Measurements from ENCODE around the gene ATP2A3. TPM values are rescaled to one million over a fixed set of nuclear protein-coding genes. Genes with fewer than 3 reads are reported as not detected.

ATP2A3 gene
- total RNA-seq, 1 experiment from 2014 or later, result 13.3 TPM

DNA sequence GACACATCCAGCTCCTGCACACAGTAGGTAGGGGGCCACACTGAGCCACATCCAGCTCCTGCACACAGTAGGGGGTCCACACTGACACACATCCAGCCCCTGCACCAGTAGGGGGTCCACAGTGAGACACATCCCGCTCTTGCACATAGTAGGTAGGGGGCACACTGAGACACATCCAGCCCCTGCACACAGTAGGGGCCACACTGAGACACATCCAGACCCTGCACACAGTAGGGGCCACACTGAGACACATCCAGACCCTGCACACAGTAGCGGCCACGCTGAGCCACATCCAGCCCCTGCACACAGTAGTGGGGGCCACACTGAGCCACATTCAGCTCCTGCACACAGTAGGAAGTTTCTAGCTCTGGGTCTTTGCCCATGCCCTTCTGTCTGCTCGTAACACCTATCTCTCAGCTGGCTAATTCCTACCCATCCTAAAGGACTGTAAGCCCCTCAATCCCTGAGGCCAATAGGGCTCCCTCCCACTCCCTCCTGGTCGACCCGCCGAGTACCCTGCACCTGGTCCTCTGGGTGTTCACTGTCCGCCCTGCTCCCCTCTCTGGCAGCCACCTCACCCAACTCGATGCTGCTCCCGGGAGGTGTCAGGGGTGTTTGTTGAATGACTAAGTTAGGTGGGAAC is 9.4 kb upstream of the ATP2A3 start:
- H3K4ac ChIP-seq (ENCODE audit: low read depth, low read length), result no peak overlapping the region
- Mint-ChIP-seq H3K4me1 (peaks cover 14 to 31% of the 10 kb centered on the region in 2 experiments; a peak in 3 of 4 replicates), H3K36me3 (ENCODE audit: insufficient read depth in 1 of 3, low read depth in 3 of 3) (peaks cover 2 to 9% (median 5%) of the 10 kb centered on the region in 3 experiments; a peak in 6 of 7 replicates), H3K27me3 (ENCODE audit: low read depth) (peaks cover 2% of the 10 kb centered on the region; the same call in 1 of the 2 replicates), H3K27ac (no peak overlapping the region), H3K4me3 (no peak overlapping the region; a peak in 1 of 5 replicates), H3K9me3 (peaks cover 8 to 15% of the 10 kb centered on the region in 2 experiments)
- H4K5ac ChIP-seq (ENCODE audit: insufficient read length, low read depth, low read length), result no peak overlapping the region
- H3K4me2 ChIP-seq (ENCODE audit: insufficient read depth, insufficient read length, low read length), result no peak overlapping the region
- no CpG with 5 or more reads among the region's 10 CpGs for WGBS (ENCODE audit: extremely low coverage, insufficient read length, low lambda C conversion rate)
- no peak overlapping the region for H2AFZ ChIP-seq (ENCODE audit: low read length)
- no peak overlapping the region for H2BK15ac ChIP-seq (ENCODE audit: low read depth, low read length)
- TF ChIP-seq, protein P1, sequence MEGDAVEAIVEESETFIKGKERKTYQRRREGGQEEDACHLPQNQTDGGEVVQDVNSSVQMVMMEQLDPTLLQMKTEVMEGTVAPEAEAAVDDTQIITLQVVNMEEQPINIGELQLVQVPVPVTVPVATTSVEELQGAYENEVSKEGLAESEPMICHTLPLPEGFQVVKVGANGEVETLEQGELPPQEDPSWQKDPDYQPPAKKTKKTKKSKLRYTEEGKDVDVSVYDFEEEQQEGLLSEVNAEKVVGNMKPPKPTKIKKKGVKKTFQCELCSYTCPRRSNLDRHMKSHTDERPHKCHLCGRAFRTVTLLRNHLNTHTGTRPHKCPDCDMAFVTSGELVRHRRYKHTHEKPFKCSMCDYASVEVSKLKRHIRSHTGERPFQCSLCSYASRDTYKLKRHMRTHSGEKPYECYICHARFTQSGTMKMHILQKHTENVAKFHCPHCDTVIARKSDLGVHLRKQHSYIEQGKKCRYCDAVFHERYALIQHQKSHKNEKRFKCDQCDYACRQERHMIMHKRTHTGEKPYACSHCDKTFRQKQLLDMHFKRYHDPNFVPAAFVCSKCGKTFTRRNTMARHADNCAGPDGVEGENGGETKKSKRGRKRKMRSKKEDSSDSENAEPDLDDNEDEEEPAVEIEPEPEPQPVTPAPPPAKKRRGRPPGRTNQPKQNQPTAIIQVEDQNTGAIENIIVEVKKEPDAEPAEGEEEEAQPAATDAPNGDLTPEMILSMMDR (conservative IDR thresholded peaks at IDR 0.05), result no peak
- H3K27me3 ChIP-seq (ENCODE audit: insufficient read depth, low read length), result no peaks in the 10 kb centered on the region
- no peak overlapping the region for H2BK5ac ChIP-seq (ENCODE audit: insufficient read length, low read length)
- no peaks in the 10 kb centered on the region; the same call in 1 of the 2 replicates for H3K4me1 ChIP-seq (ENCODE audit: insufficient read depth, low read length)
- H4K91ac ChIP-seq (ENCODE audit: insufficient read length, low read depth, low read length), result no peak overlapping the region
- H3K23ac ChIP-seq (ENCODE audit: insufficient read length, low read depth, low read length), result no peak overlapping the region
- no peak overlapping the region for H3K14ac ChIP-seq (ENCODE audit: insufficient read depth, low read length)
- no peak overlapping the region for H3K56ac ChIP-seq (ENCODE audit: insufficient read length, low read depth, low read length)
- H2BK20ac ChIP-seq (ENCODE audit: low read depth, low read length, poor library complexity, severe bottlenecking), result no peak overlapping the region
- H3K27ac ChIP-seq (ENCODE audit: insufficient read length, low read depth, low read length), result no peak overlapping the region
- no peaks in the 10 kb centered on the region for H3K79me2 ChIP-seq (ENCODE audit: insufficient read depth, low read length)
- no peak overlapping the region for H4K8ac ChIP-seq (replicated peaks; ENCODE audit: insufficient read length, low read depth, low read length)
- H3T11ph ChIP-seq (ENCODE audit: low read length), result no peak overlapping the region
- H3K23me2 ChIP-seq (ENCODE audit: insufficient read length, low read depth, low read length, poor library complexity, severe bottlenecking), result no peaks in the 10 kb centered on the region
- H3K9ac ChIP-seq (ENCODE audit: extremely low read depth, insufficient read length, low read length), result no peak overlapping the region
- no peak overlapping the region for H3K18ac ChIP-seq (ENCODE audit: insufficient read length, low read depth, low read length)
- no peaks in the 10 kb centered on the region for H3K9me3 ChIP-seq (ENCODE audit: control insufficient read depth, low read depth, low read length)
- no peak overlapping the region for H2BK12ac ChIP-seq (ENCODE audit: insufficient read length, low read depth, low read length)
- DNase-seq, result peak; percentile 29
- no peak overlapping the region for H2BK120ac ChIP-seq (ENCODE audit: low read depth, low read length, poor library complexity, severe bottlenecking)
- H4K20me1 ChIP-seq (ENCODE audit: control insufficient read depth, insufficient read depth, insufficient read length), result no peaks in the 10 kb centered on the region
- H3K79me1 ChIP-seq (ENCODE audit: insufficient read depth, low read depth, low read length, poor library complexity, severe bottlenecking), result no peaks in the 10 kb centered on the region
- H2AK5ac ChIP-seq (ENCODE audit: insufficient read length, low read length), result no peak overlapping the region

Data from H9 (cell line).